IPS-15b (cell line): Measurements from ENCODE around the gene SIK3.

Source experiments
- H3K27me3 ChIP-seq: one replicate; pipeline ENCODE4 v1.6.1; 2013; ENCODE audit warnings: low read length; ENCODE audit not compliant: control insufficient read depth, insufficient read depth
- H3K36me3 ChIP-seq: one replicate; pipeline ENCODE4 v1.6.1; 2013; ENCODE audit warnings: low read length; ENCODE audit not compliant: control insufficient read depth, insufficient read depth
- H3K4me1 ChIP-seq: one replicate; pipeline ENCODE4 v1.6.1; 2013; ENCODE audit warnings: mild to moderate bottlenecking, low read length; ENCODE audit not compliant: control insufficient read depth, insufficient read depth
- H3K4me3 ChIP-seq: one replicate; pipeline ENCODE4 v1.5.1; 2013; ENCODE audit warnings: low read depth, low read length
- H3K9ac ChIP-seq: one replicate; pipeline ENCODE4 v1.6.1; 2013; ENCODE audit warnings: low read depth, mild to moderate bottlenecking, low read length
- H3K9me3 ChIP-seq: one replicate; pipeline ENCODE4 v1.6.1; 2013; ENCODE audit warnings: mild to moderate bottlenecking, low read length; ENCODE audit not compliant: control insufficient read depth, insufficient read depth

Gene SIK3

GRCh38 chr11:116946414-116946813, 151.8 kb downstream of the SIK3 start:
- H3K9ac ChIP-seq = no peak overlapping the region
- no peaks in the 10 kb centered on the region for H3K9me3 ChIP-seq
- no peaks in the 10 kb centered on the region for H3K27me3 ChIP-seq
- H3K36me3 ChIP-seq = no peaks in the 10 kb centered on the region
- H3K4me1 ChIP-seq = no peaks in the 10 kb centered on the region
- no peak overlapping the region for H3K4me3 ChIP-seq

- Histone ChIP-seq H3K9me3 (no peaks in the 10 kb centered on the region), H3K4me3 (no peak overlapping the region), H3K4me1 (no peaks in the 10 kb centered on the region), H3K9ac (no peak overlapping the region), H3K36me3 (no peaks in the 10 kb centered on the region), H3K27me3 (no peaks in the 10 kb centered on the region)
These were observed 158.7 kb downstream of the SIK3 start for GRCh38 chr11:116939499-116939898.

- Histone ChIP-seq H3K36me3 (no peaks in the 10 kb centered on the region), H3K9me3 (no peaks in the 10 kb centered on the region), H3K4me1 (no peaks in the 10 kb centered on the region), H3K4me3 (no peak overlapping the region), H3K27me3 (no peaks in the 10 kb centered on the region), H3K9ac (no peak overlapping the region)
These were observed 159.7 kb downstream of the SIK3 start for GRCh38 chr11:116938471-116939070.

- H3K4me1 ChIP-seq = no peaks in the 10 kb centered on the region
- no peak overlapping the region for H3K9ac ChIP-seq
- no peaks in the 10 kb centered on the region for H3K9me3 ChIP-seq
- H3K36me3 ChIP-seq = no peaks in the 10 kb centered on the region
- H3K4me3 ChIP-seq = no peak overlapping the region
- no peaks in the 10 kb centered on the region for H3K27me3 ChIP-seq
These were observed 161.3 kb downstream of the SIK3 start for GRCh38 chr11:116936754-116937446.

GRCh38 chr11:116935514-116935913, 162.7 kb downstream of the SIK3 start:
- Histone ChIP-seq H3K9ac (no peak overlapping the region), H3K9me3 (no peaks in the 10 kb centered on the region), H3K27me3 (no peaks in the 10 kb centered on the region), H3K4me1 (no peaks in the 10 kb centered on the region), H3K36me3 (no peaks in the 10 kb centered on the region), H3K4me3 (no peak overlapping the region)

- Histone ChIP-seq H3K4me3 (no peak overlapping the region), H3K36me3 (no peaks in the 10 kb centered on the region), H3K9me3 (no peaks in the 10 kb centered on the region), H3K9ac (no peak overlapping the region), H3K27me3 (no peaks in the 10 kb centered on the region), H3K4me1 (peaks cover 4% of the 10 kb centered on the region)
These were observed 163.1 kb downstream of the SIK3 start for GRCh38 chr11:116935089-116935488.

- no peak overlapping the region for H3K4me3 ChIP-seq
- no peaks in the 10 kb centered on the region for H3K36me3 ChIP-seq
- H3K9ac ChIP-seq = no peak overlapping the region
- H3K9me3 ChIP-seq = no peaks in the 10 kb centered on the region
- no peaks in the 10 kb centered on the region for H3K27me3 ChIP-seq
- H3K4me1 ChIP-seq = peaks cover 4% of the 10 kb centered on the region
These were observed 164.3 kb downstream of the SIK3 start for GRCh38 chr11:116933961-116934360.

GRCh38 chr11:116932181-116932580, 166.0 kb downstream of the SIK3 start:
- H3K36me3 ChIP-seq = no peaks in the 10 kb centered on the region
- no peak overlapping the region for H3K4me3 ChIP-seq
- H3K9me3 ChIP-seq = no peaks in the 10 kb centered on the region
- no peaks in the 10 kb centered on the region for H3K27me3 ChIP-seq
- H3K4me1 ChIP-seq = peaks cover 4% of the 10 kb centered on the region
- no peak overlapping the region for H3K9ac ChIP-seq

- Histone ChIP-seq H3K36me3 (no peaks in the 10 kb centered on the region), H3K9ac (no peak overlapping the region), H3K9me3 (no peaks in the 10 kb centered on the region), H3K4me1 (peaks cover 4% of the 10 kb centered on the region), H3K27me3 (no peaks in the 10 kb centered on the region), H3K4me3 (no peak overlapping the region)
These were observed 166.8 kb downstream of the SIK3 start for GRCh38 chr11:116931206-116931953.

GRCh38 chr11:116930586-116930985, 167.6 kb downstream of the SIK3 start:
- no peak overlapping the region for H3K9ac ChIP-seq
- no peaks in the 10 kb centered on the region for H3K27me3 ChIP-seq
- H3K4me1 ChIP-seq = peaks cover 4% of the 10 kb centered on the region
- H3K9me3 ChIP-seq = no peaks in the 10 kb centered on the region
- no peaks in the 10 kb centered on the region for H3K36me3 ChIP-seq
- H3K4me3 ChIP-seq = no peak overlapping the region

GRCh38 chr11:116930177-116930576, 168.1 kb downstream of the SIK3 start:
- no peaks in the 10 kb centered on the region for H3K27me3 ChIP-seq
- H3K36me3 ChIP-seq = no peaks in the 10 kb centered on the region
- peaks cover 4% of the 10 kb centered on the region for H3K4me1 ChIP-seq
- no peak overlapping the region for H3K4me3 ChIP-seq
- no peaks in the 10 kb centered on the region for H3K9me3 ChIP-seq
- H3K9ac ChIP-seq = no peak overlapping the region
